ENCODE measurements around the gene PLK2.

PLK2 gene

DNA sequence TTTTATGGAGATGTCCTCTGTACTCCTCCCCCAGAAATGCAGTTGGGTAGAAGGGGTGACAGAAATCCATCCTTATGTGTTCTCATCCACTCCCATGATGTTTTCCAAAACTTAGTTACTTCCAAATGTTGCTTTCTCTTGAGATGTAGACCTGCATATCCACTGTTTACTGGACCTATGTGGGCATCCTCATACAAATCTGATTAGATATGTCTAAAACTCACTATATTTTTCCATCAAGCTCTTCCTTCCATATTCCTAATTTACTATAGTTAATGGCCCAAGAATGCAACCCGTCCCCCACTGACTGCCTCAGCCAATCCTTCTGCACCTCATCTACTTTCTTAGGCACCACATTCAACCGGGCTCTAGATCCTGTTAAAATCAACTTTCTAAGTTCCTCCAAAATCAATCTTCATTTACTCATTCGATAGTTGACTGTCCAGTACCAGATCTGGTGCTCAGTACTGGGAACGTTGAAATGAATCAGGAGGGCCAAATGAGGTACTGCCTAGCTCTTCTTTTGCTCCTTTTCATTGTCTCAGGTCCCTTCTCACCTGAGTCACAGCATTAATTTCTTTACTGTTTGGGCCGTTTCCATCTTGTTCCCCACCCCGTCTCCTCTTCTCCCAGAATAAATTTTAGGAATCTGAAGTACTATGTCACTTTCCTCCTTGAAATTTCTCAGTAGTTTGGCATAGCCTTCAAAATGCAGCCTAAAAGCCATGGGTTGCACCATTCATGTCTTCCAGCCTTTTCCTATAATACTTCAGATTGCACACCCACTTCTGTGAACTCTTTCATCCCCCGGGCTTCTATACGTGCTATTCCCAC is 7.9 kb downstream of the PLK2 start:
- TF ChIP-seq TSHZ2 (CRISPR knock-in tag; IDR thresholded peaks at IDR 0.05) (no peak), ARNTL (CRISPR knock-in tag; IDR thresholded peaks at IDR 0.05; ENCODE audit: borderline replicate concordance, low read depth) (peak; percentile 62; the same call in 1 of the 2 replicates), RARB (CRISPR knock-in tag; IDR thresholded peaks at IDR 0.05) (peak; percentile 91; the same call in 1 of the 2 replicates), ISL1 (CRISPR knock-in tag; IDR thresholded peaks at IDR 0.05) (peak; percentile 12; the same call in 1 of the 2 replicates), ZNF565 (CRISPR knock-in tag; conservative IDR thresholded peaks at IDR 0.05; ENCODE audit: low read depth) (no peak), GLIS3 (CRISPR knock-in tag; IDR thresholded peaks at IDR 0.05) (peak; percentile 87), TCF4 (CRISPR knock-in tag; IDR thresholded peaks at IDR 0.05; ENCODE audit: borderline replicate concordance) (peak; percentile 17; the same call in 1 of the 2 replicates), ZNF8 (CRISPR knock-in tag; IDR thresholded peaks at IDR 0.05) (no peak), ZC3H10 (CRISPR knock-in tag; IDR thresholded peaks at IDR 0.05) (peak; percentile 52), ESRRG (CRISPR knock-in tag; IDR thresholded peaks at IDR 0.05) (0 out of 2 replicates have a peak, but pooled peaks have one; percentile 21), CSDC2 (CRISPR knock-in tag; IDR thresholded peaks at IDR 0.05) (no peak; the same call in 1 of the 2 replicates), SNAI2 (CRISPR knock-in tag; IDR thresholded peaks at IDR 0.05) (no peak), PPARA (CRISPR knock-in tag; IDR thresholded peaks at IDR 0.05; ENCODE audit: borderline replicate concordance) (no peak), TOX (CRISPR knock-in tag; IDR thresholded peaks at IDR 0.05; ENCODE audit: borderline replicate concordance) (no peak; the same call in none of the 2 replicates), ZNF70 (CRISPR knock-in tag; IDR thresholded peaks at IDR 0.05) (no peak), OSR1 (CRISPR knock-in tag; IDR thresholded peaks at IDR 0.05) (no peak), ZFP30 (CRISPR knock-in tag; IDR thresholded peaks at IDR 0.05) (no peak; the same call in 1 of the 2 replicates), ZFP3 (CRISPR knock-in tag; IDR thresholded peaks at IDR 0.05) (no peak), BACH2 (CRISPR knock-in tag; IDR thresholded peaks at IDR 0.05; ENCODE audit: borderline replicate concordance) (no peak)
- TF ChIP-seq, protein P1, sequence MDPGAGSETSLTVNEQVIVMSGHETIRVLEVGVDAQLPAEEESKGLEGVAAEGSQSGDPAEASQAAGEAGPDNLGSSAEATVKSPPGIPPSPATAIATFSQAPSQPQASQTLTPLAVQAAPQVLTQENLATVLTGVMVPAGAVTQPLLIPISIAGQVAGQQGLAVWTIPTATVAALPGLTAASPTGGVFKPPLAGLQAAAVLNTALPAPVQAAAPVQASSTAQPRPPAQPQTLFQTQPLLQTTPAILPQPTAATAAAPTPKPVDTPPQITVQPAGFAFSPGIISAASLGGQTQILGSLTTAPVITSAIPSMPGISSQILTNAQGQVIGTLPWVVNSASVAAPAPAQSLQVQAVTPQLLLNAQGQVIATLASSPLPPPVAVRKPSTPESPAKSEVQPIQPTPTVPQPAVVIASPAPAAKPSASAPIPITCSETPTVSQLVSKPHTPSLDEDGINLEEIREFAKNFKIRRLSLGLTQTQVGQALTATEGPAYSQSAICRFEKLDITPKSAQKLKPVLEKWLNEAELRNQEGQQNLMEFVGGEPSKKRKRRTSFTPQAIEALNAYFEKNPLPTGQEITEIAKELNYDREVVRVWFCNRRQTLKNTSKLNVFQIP (CRISPR knock-in tag; IDR thresholded peaks at IDR 0.05; ENCODE audit: borderline replicate concordance, low read depth): 0 out of 2 replicates have a peak, but pooled peaks have one; percentile 89
- TF ChIP-seq, protein P2, sequence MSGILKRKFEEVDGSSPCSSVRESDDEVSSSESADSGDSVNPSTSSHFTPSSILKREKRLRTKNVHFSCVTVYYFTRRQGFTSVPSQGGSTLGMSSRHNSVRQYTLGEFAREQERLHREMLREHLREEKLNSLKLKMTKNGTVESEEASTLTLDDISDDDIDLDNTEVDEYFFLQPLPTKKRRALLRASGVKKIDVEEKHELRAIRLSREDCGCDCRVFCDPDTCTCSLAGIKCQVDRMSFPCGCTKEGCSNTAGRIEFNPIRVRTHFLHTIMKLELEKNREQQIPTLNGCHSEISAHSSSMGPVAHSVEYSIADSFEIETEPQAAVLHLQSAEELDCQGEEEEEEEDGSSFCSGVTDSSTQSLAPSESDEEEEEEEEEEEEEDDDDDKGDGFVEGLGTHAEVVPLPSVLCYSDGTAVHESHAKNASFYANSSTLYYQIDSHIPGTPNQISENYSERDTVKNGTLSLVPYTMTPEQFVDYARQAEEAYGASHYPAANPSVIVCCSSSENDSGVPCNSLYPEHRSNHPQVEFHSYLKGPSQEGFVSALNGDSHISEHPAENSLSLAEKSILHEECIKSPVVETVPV (CRISPR knock-in tag; IDR thresholded peaks at IDR 0.05): peak; percentile 15; the same call in 1 of the 2 replicates
- TF ChIP-seq, protein P3, sequence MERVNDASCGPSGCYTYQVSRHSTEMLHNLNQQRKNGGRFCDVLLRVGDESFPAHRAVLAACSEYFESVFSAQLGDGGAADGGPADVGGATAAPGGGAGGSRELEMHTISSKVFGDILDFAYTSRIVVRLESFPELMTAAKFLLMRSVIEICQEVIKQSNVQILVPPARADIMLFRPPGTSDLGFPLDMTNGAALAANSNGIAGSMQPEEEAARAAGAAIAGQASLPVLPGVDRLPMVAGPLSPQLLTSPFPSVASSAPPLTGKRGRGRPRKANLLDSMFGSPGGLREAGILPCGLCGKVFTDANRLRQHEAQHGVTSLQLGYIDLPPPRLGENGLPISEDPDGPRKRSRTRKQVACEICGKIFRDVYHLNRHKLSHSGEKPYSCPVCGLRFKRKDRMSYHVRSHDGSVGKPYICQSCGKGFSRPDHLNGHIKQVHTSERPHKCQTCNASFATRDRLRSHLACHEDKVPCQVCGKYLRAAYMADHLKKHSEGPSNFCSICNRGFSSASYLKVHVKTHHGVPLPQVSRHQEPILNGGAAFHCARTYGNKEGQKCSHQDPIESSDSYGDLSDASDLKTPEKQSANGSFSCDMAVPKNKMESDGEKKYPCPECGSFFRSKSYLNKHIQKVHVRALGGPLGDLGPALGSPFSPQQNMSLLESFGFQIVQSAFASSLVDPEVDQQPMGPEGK (CRISPR knock-in tag; IDR thresholded peaks at IDR 0.05; ENCODE audit: borderline replicate concordance): peak; percentile 77; the same call in 1 of the 2 replicates
- TF ChIP-seq, protein P4, sequence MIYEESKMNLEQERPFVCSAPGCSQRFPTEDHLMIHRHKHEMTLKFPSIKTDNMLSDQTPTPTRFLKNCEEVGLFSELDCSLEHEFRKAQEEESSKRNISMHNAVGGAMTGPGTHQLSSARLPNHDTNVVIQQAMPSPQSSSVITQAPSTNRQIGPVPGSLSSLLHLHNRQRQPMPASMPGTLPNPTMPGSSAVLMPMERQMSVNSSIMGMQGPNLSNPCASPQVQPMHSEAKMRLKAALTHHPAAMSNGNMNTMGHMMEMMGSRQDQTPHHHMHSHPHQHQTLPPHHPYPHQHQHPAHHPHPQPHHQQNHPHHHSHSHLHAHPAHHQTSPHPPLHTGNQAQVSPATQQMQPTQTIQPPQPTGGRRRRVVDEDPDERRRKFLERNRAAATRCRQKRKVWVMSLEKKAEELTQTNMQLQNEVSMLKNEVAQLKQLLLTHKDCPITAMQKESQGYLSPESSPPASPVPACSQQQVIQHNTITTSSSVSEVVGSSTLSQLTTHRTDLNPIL (CRISPR knock-in tag; IDR thresholded peaks at IDR 0.05; ENCODE audit: low read depth): no peak; the same call in 1 of the 2 replicates
- ATAC-seq: peak; percentile 20
